ENCODE data around the gene COBLL1.

GRCh38 chr2:164890544-164890943 lies 48.9 kb upstream of the COBLL1 start:
- TF ChIP-seq, protein P1, sequence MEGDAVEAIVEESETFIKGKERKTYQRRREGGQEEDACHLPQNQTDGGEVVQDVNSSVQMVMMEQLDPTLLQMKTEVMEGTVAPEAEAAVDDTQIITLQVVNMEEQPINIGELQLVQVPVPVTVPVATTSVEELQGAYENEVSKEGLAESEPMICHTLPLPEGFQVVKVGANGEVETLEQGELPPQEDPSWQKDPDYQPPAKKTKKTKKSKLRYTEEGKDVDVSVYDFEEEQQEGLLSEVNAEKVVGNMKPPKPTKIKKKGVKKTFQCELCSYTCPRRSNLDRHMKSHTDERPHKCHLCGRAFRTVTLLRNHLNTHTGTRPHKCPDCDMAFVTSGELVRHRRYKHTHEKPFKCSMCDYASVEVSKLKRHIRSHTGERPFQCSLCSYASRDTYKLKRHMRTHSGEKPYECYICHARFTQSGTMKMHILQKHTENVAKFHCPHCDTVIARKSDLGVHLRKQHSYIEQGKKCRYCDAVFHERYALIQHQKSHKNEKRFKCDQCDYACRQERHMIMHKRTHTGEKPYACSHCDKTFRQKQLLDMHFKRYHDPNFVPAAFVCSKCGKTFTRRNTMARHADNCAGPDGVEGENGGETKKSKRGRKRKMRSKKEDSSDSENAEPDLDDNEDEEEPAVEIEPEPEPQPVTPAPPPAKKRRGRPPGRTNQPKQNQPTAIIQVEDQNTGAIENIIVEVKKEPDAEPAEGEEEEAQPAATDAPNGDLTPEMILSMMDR (conservative IDR thresholded peaks at IDR 0.05): no peak
- TF ChIP-seq ZFX (IDR thresholded peaks at IDR 0.05): no peak

Data from C4-2B (cell line).